NT2/D1 (cell line): ENCODE measurements around the gene FIG4.

Experiments
- SUZ12 ChIP-seq: IDR thresholded peaks from 2 replicates; pipeline ENCODE4 v1.6.1; 2011; ENCODE audit not compliant: insufficient read length, insufficient read depth; ENCODE audit errors: extremely low read depth
- YY1 ChIP-seq: IDR thresholded peaks from 2 replicates; pipeline ENCODE4 v1.6.1; 2011; ENCODE audit not compliant: insufficient read length, insufficient read depth
- ZNF274 ChIP-seq: IDR thresholded peaks from 2 replicates; pipeline ENCODE4 v1.6.1; 2011; ENCODE audit warnings: mild to moderate bottlenecking, low read depth, low read length

DNA sequence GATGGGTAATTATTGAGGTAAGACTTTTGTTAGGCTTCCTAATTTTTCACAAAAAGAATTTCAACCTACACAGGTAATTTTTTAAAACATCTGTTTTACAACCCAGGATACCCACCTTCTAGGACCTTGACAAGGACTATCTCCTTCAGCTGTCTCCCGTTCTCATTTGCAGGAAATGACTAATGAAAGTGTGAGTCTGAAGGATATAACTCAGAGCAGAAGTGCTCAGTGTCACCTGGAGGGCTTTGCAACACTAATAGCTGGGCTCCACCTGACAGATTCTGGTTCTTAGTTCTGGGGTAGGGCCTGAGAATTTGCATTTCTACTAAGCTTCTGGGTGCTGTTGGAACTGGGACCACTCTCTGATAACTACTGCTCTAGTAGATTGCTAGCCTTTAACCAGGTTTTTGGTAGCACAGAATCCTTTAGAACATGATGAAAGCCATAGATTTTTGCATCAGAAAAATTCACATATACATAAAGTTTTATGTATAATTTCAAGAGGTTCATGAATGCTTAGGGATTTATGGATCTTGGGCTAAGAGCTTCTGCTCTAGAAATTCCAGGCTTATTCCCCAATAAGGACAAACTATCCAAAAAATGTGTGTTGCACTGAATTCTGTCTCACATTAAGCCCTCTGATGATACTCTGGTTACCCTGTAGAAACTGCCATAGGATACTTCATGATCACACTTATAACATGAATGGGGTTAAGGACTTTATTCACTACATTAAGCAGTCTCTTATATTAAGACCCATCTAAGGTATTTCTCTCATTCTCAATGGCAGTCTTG, 30.4 kb upstream of the FIG4 start:
- no peak for TF ChIP-seq YY1
- no peak for TF ChIP-seq ZNF274
- no peak for TF ChIP-seq SUZ12
